T-helper 2 cell (primary cell): Measurements from ENCODE around the gene DSC3.
"Not testable (repeated sequence)": the region's sequence is repeated elsewhere in the genome, so short reads cannot be mapped to it uniquely, and the experiment has no call there.

ENCODE experiments used
- DNase-seq, 5 experiments: peaks; one replicate each; pipeline versions ENCODE4 v3.0.0 to v3.0.0-alpha.2; 2012 to 2022

DSC3 gene

DNA sequence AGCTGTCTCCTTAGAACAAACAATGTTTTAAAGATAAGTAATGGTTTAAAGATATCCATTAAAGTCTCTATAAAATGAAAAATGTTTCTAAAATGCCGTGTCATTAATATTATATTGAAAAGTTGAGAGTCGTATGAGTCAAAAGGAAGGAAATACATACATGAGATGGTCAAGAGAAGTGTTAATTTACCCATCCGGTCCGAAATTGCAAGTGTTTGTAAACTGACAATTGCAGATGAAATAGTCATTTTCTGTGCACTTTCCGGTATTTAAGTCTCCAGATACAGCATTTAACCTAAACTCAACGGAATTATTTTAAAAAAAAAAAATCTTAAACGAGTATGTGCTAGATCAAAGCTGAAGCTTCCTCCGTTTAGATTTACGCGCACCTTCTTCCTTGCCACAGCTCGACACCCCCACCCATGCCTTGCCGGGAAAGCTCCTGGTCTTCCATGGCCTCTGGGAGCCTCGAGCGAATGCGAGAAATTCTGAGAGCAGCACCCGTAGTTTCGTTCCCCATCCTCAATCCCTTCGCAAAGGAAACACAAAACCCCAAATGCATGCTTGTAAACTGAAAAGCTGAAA, 1.8 kb downstream of the DSC3 start:
- DNase-seq: no peak

GRCh38 chr18:31039426-31039825, 3.1 kb downstream of the DSC3 start:
- no peak for DNase-seq

GRCh38 chr18:31037686-31038085, 4.9 kb downstream of the DSC3 start:
- not testable (repeated sequence) for DNase-seq

GRCh38 chr18:31034541-31034940, 8.0 kb downstream of the DSC3 start:
- DNase-seq: no peak

GRCh38 chr18:31030574-31031278, 11.8 kb downstream of the DSC3 start:
- DNase-seq: no peak

DNA sequence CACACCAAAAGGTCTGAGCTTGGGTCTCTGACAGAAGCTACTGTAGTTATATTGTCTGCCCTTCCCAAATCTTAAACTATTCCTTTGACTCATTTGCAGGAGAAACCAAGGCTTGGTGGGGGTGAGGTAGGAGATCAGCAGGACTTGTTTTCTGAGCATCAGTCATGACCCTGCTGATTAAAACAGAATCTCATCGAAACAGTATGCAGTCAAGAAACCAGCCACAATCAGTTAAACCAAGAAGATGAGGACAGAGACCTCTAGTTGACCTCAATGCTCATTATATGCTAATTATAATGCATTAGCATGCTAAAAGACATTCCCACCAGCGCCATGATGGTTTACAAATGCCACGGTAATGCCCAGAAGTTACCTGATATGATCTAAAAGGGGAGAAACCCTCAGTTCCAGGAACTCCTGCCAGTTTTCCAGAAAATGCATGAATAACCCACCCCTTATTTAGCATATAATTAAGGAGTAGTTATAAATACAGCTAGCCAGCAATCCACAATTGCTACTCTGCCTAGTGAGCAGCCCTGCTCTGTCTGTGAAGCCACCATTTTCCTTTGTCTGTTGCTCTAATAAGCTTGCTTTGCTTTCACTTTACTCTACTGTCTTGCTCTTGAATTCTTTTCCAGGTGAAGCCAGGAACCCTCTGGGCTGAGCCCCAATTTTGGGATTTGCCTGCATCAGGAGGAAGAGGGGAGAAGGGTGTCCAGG, 26.7 kb downstream of the DSC3 start:
- DNase-seq: no peak

DNA sequence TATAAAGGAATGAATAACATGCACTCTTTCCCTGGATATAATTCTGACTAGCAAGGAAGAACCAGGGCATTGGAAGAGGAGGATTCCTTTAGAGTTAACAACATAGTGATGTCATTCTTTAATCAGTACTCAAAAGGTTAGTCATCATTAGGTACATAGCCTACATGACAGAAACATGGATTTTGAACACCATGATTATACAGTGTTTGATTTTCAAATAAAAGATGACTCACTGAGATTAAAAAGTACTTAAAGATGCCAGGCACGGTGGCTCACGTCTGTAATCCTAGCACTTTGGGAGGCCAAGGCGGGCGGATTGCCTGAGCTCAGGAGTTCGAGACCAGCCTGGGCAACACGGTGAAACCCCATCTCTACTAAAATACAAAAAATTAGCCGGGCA, 31.1 kb downstream of the DSC3 start:
- not testable (repeated sequence) for DNase-seq

- DNase-seq: no peak
Measured at GRCh38 chr18:31010601-31011000, 31.9 kb downstream of the DSC3 start.

DNA sequence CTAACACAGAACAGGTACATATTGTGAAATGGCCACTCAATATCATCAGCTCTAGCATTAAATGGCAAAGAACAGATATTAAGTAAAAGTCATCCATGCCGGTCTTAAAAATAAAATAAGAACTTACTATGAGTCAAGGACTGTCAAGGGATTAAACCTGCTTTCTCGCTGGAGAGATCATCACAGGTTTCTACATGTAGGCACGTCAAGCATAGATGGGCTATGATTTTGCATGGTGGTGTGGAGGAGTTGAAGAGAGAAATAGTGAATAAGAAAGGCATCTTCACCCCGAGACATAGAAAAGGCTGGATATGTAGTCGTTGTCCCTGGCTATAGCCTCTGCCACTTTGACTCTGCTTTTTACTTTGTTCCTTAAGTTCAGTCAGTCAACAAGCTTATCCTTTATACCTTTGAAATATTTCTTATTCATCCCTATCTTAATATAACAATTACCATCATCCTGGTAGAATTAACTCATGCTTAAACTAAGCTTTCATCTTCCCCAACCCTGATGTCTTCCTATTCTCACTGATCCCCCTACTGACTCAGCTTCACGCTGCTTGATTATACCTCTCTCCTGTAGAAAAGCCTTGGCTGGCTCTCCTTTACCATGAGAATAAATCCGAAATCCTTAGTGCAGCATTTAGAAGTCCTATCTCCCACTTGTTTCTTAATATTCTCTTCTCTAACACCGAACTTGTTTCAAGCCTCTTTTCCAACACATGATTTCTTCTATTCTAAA, 42.5 kb downstream of the DSC3 start:
- DNase-seq: no peak

DNA sequence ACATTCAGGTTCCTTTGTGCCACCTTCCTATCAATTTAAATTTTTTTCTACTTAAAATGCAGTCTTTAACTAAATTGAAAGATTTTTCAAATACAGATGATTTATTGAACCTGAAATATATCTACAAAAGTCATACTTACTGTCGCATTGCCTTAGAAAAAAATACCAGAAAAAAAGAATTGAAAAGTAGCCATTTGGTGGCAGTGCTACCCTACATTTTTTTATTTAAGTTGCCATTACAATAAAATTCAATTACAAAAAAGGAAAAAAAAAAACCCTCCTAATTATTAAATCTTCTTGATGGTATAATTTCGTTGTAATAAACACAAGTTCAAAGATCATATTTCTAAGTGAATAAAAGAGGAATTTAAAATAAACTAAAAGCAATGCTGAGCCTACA, 43.4 kb downstream of the DSC3 start:
- DNase-seq: no peak

DNA sequence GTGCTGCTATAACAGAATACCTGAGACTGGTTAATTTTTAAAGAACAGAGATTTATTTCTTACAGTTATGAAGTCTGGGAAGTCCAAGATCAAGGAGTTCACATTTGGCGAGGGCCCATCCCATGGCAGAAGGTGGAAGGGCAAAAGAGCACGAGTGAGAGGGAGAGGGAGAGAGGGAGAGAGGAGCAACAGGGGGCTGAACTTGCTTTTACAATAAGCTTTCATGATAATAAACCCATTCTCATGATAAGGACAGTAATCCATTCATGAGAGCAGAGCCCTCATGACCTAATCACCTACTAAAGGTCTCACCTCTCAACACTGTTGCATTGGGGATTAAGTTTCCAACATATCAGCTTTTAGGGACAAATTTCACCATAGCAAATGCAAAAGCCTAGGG, 45.3 kb downstream of the DSC3 start:
- DNase-seq: no peak

DNA sequence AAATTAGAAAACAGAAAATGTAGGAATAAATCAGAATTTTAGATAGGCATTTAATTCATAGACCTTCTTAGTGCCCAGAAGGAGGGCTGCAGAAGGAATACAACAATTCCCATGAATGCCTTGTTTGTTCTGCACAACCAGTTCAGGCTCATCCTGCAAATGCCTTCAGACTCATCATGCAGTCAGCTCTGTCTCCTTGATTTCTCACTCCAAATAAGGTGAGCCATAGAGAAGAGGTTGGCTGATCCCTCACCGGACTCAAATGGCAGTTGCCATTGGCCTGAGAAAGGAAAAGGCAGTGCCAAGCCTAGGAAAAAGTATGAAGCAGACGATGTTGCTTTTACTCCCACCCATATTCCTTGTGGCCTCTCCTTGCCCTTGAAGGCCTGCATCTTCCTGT, 50.3 kb downstream of the DSC3 start:
- DNase-seq: no peak

DNA sequence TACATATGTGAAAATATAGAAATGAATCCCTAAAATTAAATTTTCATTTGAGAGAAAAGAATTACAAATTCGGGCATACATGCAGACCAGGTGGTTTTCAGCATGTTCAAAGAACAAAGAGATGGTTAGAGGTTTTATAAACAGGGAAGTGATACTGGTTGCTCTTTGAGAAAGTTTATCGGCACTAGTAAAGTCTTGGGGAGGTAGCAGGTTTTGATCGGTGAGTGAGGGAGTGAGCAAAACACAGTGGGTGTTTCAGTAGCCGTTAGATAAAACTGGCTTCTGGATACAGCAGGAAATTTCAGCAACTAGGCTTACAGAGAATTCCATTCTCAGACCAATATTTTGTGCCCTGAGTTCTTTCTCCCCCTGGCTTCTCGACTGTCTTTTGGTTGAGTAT, 51.1 kb downstream of the DSC3 start:
- DNase-seq: no peak

GRCh38 chr18:30989141-30989540, 53.4 kb downstream of the DSC3 start:
- DNase-seq: no peak

DNA sequence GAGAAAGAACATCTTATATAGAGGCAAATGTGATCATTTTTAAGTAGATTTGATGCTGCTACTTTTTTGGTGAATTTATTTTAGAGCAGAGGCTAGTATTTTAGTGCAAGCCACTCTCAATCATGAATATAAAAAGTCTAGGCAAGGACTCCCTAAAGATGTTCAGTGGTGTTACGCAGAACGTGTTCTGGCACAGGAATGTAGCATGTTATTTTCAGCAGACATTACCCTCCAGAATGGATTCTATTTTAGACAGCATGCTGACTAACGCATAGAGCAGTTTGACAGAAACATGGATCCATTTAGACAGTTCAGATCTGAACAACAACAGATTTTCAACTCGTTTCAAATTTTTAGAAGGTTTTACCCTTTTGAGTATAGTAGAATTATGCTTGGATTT, 54.1 kb downstream of the DSC3 start:
- no peak for DNase-seq

DNA sequence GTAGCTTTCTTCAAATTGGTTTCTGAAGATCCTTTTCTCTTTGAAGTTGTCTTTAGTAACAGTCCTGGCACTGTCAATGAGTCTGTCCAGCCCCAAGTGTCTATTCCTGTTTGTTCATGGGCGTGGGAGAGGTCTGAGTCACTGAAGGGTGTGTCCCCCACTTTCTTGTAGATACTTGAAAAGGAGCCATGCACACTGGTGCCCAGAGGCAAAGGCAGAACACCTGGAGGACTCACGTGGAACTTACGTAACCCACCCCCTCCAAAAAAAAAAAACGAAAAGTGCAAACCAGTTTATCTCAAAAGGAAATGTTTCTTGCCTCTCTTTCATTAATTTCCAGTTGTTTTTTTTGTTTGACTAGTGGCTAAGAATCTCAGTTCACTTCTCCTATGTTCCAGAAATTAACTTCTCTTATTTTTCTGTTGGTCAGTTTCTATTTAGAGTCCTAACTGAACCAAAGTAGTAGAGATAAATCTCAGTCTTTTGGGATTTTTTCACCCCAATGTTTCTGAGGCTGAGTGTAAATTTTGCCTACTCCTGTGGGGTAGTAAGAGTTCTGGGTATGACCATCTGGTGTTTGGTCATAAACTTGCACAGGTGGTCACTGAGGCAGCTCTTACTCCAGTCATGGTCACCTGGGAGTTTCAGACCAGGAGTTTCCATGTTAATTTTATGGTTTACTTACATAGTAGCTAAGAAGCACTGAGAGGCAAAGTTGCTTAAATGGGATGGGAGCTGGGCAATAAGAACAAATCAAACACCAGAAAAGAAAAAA, 54.9 kb downstream of the DSC3 start:
- DNase-seq: no peak

GRCh38 chr18:30985753-30986152, 56.8 kb downstream of the DSC3 start:
- peak in 1 of 5 experiments; percentile 1 for DNase-seq

DNA sequence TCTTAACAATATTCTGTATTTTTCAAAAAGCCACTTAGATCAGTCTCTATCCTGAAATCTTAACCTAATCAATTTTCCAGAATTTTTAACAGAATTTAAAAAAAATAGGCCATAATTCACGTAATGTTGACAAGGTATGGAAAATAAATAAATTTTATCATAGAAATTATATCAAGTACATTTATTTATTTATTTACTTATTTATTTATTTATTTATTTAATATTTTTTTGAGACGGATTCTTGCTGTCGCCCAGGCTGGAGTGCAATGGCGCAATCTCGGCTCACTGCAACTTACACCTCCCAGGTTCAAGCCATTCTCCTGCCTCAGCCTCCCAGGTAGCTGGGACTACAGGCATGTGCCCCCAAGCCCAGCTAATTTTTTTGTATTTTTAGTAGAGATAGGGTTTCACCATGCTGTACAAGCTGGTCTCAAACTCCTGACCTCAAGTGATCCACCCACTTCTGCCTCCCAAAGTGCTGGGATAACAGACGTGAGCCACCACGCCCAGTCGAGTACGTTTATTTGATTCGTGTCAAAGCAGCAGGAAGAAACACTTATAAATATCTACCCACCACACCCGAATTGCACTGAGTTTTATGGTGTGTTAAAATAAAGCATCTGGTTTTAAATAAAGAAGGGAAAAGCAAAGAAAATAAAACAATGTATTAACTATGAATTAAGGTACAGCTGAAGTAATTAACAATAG, 60.1 kb downstream of the DSC3 start:
- DNase-seq: no peak

GRCh38 chr18:30978091-30978490, 64.5 kb downstream of the DSC3 start:
- DNase-seq: not testable (repeated sequence)

- DNase-seq: peak in 1 of 5 experiments; percentile 3
Measured at GRCh38 chr18:30971338-30971956, 71.1 kb downstream of the DSC3 start.

GRCh38 chr18:30970196-30970816, 72.2 kb downstream of the DSC3 start:
- peak in 1 of 5 experiments; percentile 3 for DNase-seq
